Stimulated activated CD4-positive, alpha-beta T cell treated with anti-CD3 and anti-CD28 coated beads, Interleukin-1b, Interleukin-23, amount 100 ng/mL, for 24 hours (primary cell): ENCODE measurements around the gene NAA10.
"Not testable (repeated sequence)": the region's sequence is repeated elsewhere in the genome, so short reads cannot be mapped to it uniquely, and the experiment has no call there.

Source experiments
- DNase-seq, 4 experiments: peaks; one replicate each; pipeline ENCODE4 v3.0.0-alpha.2; 2020; ENCODE audit warnings: low read depth in 4 of 4, low spot score in 1 of 4

The NAA10 gene

DNA sequence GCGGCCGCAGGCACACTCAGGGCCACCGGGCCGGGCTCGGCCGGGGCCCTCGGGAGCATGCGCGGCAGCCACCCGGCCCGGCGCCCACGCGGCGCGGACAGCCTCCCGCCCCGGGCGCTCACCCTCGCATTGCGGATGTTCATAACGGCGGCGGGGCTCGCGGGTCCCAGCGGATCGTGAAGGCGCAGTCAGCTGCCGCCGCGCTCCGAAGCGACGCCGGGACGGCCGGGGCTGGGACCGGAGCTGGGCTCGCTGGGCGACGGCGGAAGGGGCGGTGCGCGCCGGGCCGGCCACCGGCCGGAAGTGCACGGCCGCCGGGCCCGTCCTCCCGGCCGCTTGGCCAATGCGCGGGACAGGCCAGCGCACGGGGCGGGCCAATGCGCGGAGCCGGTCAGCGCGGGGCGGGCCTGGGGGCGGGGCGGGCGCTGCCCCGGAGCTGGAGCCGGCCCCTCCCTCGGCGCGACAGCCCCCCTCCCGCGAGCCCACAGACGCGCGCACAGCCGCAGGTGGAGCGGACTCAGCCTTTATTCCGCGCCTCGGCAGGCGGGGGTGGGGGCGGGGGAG, at the start of gene NAA10:
NAA10 (minus strand) TSS at position 276 of the 564 bp plus-strand sequence; CDS start at position 143, 133 bp downstream.
- peak in 2 of 4 experiments; percentile 44 to 63 for DNase-seq

DNA sequence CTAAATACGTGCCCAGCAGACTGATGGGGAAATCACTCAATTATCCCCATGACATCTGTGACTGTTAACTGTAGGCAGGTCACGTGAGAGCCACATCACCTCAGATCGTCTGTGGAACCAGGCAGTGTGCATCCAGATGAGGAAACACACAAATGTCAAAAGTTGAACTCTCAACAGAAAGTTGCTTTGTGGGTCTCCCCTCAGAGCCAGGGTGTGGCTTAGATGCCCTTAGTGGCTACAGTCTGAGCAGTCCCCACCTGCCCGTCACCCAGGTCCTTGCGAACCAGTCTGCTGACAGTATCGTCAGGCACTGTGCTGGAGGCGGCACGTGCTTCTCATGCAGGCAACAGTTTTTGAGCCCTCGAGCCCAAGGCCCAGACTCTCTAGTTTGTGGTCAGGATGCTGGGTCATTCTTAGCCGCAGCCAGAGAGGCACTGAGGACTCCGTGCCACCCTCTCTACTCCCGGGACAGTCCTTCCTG, 48.5 kb upstream of the NAA10 start:
- DNase-seq, result no peak

DNA sequence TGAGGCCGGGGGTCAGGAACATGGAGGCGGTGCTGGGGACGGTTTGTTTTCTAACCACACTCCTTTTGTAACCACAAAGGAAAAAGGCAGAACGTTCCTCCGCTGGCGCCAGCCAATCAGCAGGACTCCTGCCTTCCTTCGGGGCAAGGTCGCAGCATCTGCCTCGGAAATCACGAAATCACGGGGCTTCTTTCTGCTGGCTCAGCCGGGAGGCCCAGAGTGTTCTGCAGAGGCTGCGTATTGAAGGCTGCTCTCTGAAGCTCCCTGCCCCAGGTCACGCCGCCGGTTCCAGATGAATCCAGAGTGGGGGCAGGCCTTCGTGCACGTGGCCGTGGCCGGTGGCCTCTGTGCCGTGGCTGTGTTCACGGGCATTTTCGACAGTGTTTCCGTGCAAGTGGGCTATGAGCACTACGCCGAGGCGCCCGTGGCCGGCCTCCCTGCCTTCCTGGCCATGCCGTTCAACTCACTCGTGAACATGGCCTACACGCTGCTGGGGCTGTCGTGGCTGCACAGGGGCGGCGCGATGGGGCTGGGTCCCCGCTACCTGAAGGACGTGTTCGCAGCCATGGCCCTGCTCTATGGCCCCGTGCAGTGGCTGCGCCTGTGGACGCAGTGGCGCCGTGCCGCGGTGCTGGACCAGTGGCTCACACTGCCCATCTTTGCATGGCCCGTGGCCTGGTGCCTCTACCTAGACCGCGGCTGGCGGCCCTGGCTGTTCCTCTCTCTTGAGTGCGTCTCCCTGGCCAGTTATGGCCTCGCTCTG, 47.1 kb upstream of the NAA10 start:
- DNase-seq, result peak in 2 of 4 experiments; percentile 38 to 55

DNA sequence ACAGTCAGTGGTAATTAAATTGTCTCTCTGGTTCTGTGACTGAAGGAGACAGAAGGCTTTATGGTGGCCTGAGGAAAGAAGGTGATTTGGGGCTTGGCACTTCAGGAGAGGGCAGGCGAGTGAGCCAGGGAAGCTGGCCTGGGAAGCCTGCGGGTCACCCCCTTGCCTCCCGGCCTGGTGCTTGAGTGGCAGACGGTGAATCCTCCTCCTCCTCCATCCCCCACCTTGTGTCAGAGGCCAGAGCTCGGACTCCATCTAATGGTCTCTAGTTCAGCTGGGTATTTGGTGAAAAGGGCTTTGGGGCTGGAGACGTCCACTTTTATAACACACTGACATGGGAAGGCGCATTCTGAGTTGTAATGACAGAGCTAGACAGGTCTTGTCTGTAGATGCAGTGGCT, 46.4 kb upstream of the NAA10 start:
- no peak for DNase-seq

DNA sequence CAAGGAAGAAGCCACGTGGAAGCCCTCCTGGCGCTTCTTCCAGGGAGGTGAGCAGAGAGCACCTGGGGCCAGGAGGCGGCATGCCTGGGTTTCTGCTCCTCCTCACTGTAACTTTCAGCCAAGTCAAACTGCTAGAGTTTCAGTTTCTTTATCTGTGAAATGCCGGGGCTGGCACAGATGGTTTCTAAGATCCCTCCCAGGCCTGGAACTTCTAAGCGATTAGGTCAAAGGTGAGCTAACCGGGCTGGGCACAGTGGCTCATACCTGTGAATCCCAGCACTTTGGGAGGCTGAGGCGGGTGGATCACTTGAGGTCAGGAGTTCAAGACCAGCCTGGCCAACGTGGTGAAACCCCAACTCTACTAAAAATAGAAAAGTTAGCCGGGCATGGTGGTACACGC, 45.6 kb upstream of the NAA10 start:
- DNase-seq, result not testable (repeated sequence)

DNA sequence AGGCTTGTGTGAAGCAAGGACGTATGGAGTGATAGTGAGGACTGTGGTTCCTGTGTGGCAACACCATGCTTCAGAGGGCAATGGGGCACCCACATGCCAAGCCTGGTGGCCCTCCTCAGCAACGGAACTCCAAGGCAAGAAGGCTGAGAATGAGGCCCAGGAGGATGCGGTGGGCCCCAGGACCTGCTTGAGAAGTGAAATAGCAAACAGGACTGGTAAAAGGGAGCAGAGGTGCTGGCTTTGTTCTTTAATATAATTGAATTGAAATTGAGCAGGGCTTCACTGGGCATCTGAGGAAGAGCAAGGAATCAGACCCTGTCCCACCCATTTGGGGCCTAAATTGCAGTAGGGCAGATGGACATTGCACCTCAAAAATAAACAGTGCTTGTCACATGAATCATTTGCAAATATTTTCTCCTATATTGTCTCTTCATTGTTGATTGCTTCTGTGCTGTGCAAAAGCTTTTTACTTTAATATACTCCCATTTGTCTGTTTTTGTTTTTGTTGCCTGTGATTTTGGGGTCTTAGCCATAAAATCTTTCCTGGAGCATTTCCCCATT, 40.0 kb upstream of the NAA10 start:
- DNase-seq, result no peak

DNA sequence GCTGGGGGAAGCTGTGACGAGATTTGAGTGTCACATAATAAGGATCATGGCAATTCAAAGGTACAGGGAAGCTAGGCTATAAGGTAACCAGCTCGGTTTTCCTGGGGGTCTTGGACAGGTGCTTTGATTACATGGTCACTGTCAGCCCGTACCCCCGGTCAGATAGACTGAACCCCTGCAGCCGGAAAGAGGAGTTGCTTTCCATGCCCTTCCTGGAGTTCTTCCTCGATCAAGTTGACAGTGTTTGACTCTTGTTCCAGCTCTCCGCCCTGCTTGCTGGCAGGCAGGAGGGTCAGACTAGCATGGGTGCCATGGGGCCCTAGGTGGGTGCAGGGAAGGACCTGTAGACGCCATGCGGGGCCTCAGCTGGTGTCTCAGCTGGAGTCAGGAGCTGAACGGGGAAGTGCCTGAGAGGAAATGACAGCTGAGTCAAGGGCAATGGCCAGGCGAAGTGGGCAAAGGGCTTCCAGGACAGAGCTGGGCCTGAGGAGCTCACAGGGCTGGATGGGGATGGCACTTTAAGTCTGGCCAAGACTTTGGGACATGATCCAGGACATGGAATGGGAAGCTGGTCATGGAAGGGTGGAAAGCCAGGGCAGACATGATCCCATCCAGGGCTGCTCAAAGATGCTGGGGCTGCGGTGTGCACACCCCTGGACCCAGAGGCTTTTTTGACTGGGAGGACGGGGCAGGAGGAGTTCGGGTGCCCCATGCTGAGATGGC, 39.3 kb upstream of the NAA10 start:
- DNase-seq, result no peak

DNA sequence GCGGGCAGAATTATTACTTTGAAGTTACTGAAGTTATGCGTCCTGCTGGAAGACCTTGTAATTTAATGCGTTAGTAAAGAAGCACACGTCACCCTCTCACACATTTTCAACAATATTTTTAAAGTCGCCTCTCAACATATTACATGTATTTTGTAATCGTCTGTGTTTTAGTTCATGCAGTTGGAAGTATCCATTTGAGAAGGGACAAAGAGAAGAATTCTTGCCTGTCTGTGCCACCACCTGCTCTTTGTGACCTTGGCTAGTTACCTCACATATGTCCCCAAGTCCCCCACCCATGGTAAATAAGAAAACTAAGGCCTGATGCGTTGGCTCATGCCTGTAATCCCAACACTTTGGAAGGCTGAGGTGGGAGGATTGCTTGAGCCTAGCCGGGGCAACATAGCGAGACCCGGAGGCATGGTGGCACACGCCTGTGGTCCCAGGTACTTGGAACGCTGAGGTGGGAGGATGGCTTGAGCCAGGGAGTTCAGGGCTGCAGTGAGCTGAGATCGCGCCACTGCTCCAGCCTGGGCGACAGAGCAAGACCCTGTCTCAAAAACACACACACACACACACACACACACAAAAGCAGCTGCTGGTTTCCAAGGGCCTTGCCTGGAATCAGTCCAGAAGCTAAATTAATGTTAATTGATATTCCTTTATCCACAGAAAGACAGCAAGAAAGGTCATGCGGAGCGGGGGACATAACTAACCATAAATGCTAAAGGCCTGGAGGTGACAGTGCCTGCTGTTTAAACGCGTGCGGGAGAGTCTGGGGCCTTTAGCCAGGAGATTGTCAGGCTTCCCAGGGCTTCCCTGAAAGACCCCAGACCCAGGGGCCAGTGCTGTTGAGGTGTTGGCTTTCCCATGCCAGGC, 38.5 kb upstream of the NAA10 start:
- no peak for DNase-seq

DNA sequence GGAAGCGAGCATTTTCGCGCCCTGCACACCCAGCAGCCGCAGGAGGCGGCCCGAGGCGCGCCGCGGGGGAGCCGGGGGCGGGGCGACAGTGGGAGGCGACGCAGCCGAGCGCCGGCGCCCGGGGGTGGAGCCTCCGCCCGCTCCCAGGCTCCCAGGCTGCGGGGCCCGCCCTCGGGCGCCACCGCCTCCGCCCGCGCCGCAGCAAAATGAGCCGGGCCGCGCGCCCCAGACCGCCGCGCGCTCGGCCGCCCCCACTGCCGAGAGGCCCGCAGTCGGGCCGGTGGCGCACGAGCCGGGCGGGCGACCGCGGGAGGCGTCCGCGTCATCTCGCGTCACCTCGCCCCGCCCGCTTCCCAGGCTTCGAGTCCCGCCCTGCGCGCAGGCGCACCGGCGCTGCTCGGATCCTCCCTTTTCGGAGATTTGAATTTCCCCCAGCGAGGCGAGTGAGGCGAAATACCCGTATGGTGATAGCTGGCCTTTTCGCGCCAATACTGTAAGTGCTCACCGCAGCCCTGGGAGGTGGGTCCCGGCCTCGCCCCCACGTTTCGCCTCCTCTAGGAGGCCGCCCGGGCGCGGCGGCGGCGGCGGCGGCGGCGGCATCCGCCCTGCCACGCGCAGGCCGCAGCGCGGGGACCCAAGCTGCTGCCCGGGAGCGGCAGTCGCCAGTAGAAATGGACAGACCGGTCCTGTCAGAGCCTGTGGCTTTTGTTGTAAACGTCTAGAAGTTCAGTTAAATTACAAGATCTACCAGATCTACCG, 37.7 kb upstream of the NAA10 start, which contains the start of gene TMEM187:
TMEM187 (plus strand) TSS at position 387 of the 759 bp plus-strand sequence. CDS start 9,309 bp downstream, outside the sequence.
- DNase-seq, result peak; percentile 63 to 82 (median 75)

DNA sequence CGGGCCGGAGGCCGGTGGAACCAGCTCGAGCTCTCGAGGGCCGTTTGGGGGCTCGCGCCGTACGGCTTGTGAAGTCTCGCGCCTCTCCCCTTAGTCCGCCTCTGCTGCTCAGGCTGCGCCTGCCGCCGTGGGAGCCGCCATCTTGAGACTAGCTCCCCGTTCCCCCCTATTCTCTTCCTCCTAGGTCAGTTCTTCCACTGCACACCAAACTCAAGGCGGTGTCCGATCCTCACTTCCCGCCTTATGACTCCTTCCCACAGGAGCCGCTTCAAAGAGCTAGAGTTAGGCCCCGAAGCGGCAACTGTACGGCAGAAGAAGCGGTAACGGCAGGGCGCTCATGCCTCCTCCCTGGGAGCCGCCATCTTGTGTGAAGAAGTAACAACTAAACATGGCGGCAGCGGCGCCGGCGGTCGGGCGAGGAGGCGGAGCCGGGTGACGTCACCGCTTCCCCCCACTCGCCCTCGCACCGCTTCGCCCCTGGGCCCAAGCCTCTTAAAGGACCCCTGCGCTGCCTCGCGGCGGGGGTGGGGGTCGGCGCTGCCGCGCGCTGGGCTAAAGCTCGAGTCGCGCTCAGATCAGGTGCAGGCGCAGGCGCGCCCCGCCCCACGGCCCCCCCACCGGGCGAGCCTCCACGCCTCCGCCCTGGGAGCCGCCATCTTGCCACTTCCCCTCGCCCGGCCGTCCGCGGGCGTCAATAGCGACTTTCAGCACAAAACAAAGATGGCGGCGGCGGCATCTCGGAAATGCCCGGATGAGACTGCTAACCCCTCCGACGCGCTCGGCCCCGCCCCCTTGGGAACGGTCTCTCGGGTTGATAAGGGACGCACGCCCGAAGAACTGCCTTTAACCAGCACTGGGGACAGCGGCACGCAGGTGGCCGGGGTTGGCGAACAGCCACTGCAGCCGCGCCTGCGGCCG, 36.9 kb upstream of the NAA10 start, which contains the start of gene HCFC1:
HCFC1 (minus strand) TSS at position 369 of the 918 bp plus-strand sequence. CDS start 978 bp downstream, outside the sequence.
- DNase-seq, result peak; percentile 65 to 82 (median 78)

DNA sequence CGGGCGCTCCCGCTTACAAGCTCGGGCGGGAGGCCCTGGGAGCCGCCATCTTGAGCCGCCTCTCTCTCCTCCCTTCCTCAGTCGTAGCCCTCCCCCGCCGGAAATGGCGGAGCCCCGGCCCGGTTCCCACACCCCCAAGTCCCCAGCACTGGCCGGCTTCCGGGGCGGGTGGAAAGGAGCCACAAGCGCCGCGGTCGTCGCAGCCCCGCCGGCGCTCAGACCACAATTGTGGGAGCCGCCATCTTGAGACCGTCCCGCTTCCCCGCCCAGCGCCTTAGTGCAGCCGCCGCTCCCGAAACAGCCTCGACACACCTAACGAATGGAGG, 36.2 kb upstream of the NAA10 start:
- DNase-seq, result peak; percentile 47 to 80 (median 72)

DNA sequence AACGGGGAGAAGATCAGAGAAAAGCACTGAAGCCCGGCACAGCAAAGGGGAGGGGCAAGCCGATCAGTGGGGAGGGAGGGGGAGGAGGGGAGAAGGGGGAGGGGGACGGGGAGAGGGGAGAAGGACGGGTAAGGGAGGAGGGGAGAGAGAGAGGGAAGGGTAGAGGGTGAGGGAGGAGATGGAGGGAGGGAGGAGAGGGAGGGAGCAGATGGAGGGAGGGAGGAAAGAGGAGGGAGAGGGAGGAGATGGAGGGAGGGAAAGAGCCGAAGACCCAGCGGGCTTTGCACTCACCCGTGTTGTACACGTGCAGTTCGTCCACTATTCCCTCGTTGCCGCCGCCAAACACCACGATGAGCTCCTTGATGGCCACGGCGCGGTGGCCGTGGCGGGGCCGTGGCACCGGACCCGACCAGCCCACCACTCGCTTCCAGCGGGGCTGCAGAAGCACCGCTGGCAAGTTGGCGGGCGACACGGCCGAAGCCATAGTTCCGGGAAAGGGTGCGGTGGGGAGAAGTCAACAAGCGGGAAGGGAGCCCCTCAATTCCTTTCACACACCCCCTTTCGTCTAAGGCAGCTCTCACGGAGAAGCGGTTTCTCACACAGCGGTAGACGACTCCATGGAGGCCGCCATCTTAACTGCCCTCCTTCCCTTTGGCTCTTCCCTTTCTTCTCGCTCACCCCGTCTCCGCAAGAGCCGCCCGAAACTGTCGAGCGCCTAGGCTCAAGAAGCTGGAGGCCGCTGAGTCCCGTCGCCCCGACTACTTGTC, 35.7 kb upstream of the NAA10 start:
- no peak for DNase-seq

DNA sequence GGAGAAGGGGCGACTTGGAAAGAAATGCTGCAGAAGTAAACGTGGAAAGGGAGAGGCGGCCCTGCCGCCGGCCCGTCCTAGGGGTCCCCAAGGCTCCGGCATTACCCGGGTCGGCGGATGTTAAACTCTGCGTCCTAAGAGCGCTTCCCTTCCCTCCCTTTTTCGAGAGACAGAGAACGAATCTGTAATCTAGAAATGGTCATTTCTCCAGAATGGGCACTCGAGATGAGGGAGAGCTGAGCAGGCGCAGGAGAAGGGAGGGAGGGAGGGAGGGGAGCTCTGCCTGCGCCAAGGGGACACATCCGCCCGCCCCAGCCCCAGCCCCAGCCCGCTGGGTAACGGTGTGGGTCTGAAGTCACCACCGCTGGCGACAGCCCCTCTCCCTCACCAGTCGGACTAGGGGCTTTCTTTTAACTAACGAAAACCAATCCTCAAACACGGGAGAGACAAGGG, 35.1 kb upstream of the NAA10 start:
- DNase-seq, result no peak

DNA sequence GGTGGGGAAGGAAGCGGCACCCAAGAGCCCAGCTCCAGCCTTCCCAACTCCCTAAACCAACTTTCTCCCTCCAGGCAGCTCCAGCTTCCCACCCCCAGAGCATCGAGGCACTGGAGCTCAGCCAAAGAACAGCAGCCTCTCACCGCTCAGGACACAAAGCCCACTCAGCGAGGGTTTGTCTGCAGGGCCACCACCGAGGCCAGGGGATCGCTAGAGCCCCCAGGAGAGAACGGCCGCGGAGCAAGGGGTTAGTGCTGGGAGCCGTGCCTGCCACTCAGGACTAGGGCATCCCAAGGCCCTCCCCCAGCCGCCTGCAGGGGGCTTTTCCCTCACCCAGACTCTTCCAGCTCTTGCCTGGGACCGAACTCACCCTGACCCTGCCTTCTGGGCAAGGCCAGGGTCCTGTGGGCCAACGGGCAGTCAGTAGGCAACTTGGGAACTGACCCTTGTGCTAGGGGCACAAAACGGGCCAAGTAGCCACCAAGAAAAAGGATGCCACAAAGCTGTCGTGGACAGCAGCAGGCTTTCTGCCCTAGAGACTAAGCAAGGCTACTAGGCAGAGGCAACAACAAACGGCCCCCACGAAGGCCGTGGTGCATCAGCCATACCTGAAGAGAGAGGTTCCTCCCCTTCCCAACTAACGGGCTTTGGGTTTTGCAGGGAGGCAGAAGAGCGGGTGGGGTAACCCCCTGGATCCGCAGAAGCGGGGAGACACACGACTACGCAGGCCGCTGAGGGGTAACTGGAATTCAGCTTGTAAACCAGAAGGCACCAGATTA, 34.5 kb upstream of the NAA10 start:
- DNase-seq, result no peak

DNA sequence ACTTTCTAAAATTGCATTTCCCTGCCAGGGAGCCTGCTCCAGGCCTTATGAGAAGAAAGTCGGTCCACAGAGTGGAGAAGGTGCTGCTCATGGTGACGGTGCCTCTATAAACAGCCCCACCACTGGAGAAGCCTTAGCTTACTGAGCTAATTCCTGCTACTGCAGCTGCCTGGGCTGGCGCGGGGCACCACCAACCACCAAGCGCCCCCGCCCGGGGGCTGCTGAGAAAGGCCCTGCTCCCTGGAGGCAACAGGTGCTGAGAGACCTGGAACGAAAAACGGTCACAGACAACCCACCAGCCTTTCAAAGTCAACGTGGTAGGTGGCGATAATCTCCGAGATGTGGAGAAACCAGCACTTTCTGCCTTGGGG, 33.9 kb upstream of the NAA10 start:
- no peak for DNase-seq

DNA sequence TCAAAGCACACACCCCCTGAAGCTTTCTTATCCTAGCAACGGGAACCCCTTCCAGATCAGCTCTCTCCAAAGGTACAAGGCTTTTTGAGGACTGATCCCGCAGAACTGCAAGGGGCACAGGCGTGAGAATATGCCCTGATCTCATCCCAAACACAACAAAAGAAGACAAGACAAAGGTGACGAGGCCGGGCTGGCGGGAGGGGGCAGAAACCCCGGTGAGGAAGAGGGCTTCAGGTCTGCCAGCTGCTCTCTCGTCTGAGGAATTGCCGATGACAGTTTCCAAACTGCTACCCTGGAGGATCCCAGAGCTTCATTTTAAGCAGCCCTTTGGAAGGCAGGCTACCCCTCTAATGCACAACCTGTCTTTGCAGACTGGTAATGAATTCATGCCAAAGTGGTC, 33.4 kb upstream of the NAA10 start:
- no peak for DNase-seq

DNA sequence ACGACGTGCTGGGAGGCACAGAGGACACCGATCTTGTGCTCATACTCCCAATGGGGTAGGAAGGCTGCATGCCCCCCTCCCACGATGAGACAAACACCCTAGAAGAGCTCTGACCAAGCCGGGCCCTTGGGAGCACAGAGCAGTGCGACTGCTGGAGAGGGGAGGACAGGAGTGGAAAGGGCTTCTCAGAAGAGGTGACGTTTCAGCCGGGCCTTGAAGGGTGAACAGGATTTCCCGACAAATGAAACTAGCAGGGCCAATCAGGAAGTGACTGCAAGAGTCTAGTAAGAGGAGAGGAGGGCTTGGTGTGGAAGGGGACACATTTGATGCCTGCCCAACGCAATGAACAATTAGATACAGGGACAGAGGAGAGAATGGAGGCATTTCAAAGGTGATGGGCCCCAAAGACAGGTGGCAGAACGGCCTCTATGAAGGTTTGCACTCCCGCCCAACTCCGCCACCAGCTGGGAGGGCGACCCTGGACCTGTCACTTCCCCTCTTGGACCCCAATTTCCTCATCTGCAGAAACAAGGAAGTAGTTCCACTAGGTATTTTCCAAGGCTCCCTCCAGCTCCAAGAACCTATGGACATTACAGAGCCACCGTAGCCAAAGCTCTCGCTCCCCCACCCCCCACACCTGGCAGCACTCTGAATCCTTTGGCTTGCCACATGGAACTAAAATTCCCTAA, 32.8 kb upstream of the NAA10 start:
- DNase-seq, result no peak
